A375 (cell line): Measurements from ENCODE around the gene PIM3. TPM values are rescaled to one million over a fixed set of nuclear protein-coding genes. Genes with fewer than 3 reads are reported as not detected.

Experiments
- small RNA-seq: library from RNA; depleted of rRNA; stranded (forward); fragments of <200 nt; gene quantifications from one replicate; pipeline ENCODE3, GENCODE V24; 2014
- total RNA-seq: library from RNA; depleted of rRNA; stranded (reverse); fragments of >200 nt; shearing (Covaris generic); gene quantifications from 2 replicates; pipeline ENCODE4 v1.2.3, GENCODE V29; 2014; rRNA removed

The PIM3 gene
- total RNA-seq: 74.1 and 74.3 TPM in 2 replicates

GRCh38 chr22:49960159-49961004 is at the start of gene PIM3:
Gene PIM3 (plus strand): TSS chr22:49960772. CDS start chr22:49960948, 176 bp downstream.

GRCh38 chr22:49917974-49918910 is 42.3 kb upstream of the PIM3 start, which contains the start of the genes ALG12 and CRELD2:
Gene ALG12 (minus strand): TSS chr22:49918438. CDS start chr22:49913765, 4,673 bp downstream.
Gene CRELD2 (plus strand): TSS chr22:49918634. CDS start chr22:49918770, 136 bp downstream.

GRCh38 chr22:50012211-50013181 is 51.9 kb downstream of the PIM3 start, which contains the start of gene IL17REL:
Gene IL17REL (minus strand): TSS chr22:50012765. CDS start chr22:50012646, 119 bp downstream.

Small RNA genes within 50 kb of the gene (small RNA-seq; reads per million reads assigned to genes)
- gene MIR6821: not detected

Other genes with a start within 250 kb of the PIM3 start
- gene BRD1, start 132.9 kb upstream of the PIM3 start, total RNA-seq: 22.0 and 41.4 TPM in 2 replicates
- 9.1 and 11.4 TPM in 2 replicates for gene ZBED4, start 106.9 kb upstream of the PIM3 start, total RNA-seq
- gene ALG12, start 42.3 kb upstream of the PIM3 start, total RNA-seq: 8.4 and 10.4 TPM in 2 replicates
- gene CRELD2, start 42.1 kb upstream of the PIM3 start, total RNA-seq: 38.8 and 42.4 TPM in 2 replicates
- gene IL17REL, start 52.0 kb downstream of the PIM3 start, total RNA-seq: not detected in 2 replicates
- not detected in 2 replicates for gene TTLL8, start 97.5 kb downstream of the PIM3 start, total RNA-seq
- gene MLC1, start 124.7 kb downstream of the PIM3 start, total RNA-seq: 0.04 and 0.34 TPM in 2 replicates
- gene MOV10L1, start 129.2 kb downstream of the PIM3 start, total RNA-seq: 0.11 TPM in 1 of 2 replicates, not detected in the other
- 0.68 and 0.93 TPM in 2 replicates for gene PANX2, start 210.0 kb downstream of the PIM3 start, total RNA-seq
- gene TRABD, start 225.1 kb downstream of the PIM3 start, total RNA-seq: 30.9 and 31.5 TPM in 2 replicates
- gene SELENOO, start 240.2 kb downstream of the PIM3 start, total RNA-seq: 21.1 and 21.6 TPM in 2 replicates